ENCODE data around the gene KCNH2. TPM values are rescaled to one million over a fixed set of nuclear protein-coding genes. Genes with fewer than 3 reads are reported as not detected.

Gene KCNH2
- total RNA-seq, 1 donor from 2014 or later, result 0.23 TPM

- intact Hi-C loops (cut with micrococcal nuclease), result loop anchor here (5.0 kb wide), 3 partner anchors 35 to 330 kb away; partner anchors contain the start of genes CDK5, KCNH2, NUB1 and SLC4A2
These were observed 34.0 kb upstream of the KCNH2 start for GRCh38 chr7:151012031-151012692.

GRCh38 chr7:151011616-151012015, 33.5 kb upstream of the KCNH2 start:
- intact Hi-C loops (cut with micrococcal nuclease), result loop anchor here (5.0 kb wide), 3 partner anchors 34 to 331 kb away; partner anchors contain the start of genes CDK5, KCNH2, NUB1 and SLC4A2

- intact Hi-C loops (cut with micrococcal nuclease), result loop anchor here (5.0 kb wide), 3 partner anchors 34 to 331 kb away; partner anchors contain the start of genes CDK5, KCNH2, NUB1 and SLC4A2
These were observed 32.9 kb upstream of the KCNH2 start for GRCh38 chr7:151011097-151011409.

GRCh38 chr7:151010307-151011096, 32.4 kb upstream of the KCNH2 start:
- intact Hi-C loops (cut with micrococcal nuclease), result loop anchor here (5.0 kb wide), 3 partner anchors 33 to 332 kb away; partner anchors contain the start of genes CDK5, KCNH2, NUB1 and SLC4A2

- intact Hi-C loops (cut with micrococcal nuclease), result loop anchor here (5.0 kb wide), 3 partner anchors 33 to 332 kb away; partner anchors contain the start of genes CDK5, KCNH2, NUB1 and SLC4A2
These were observed 31.9 kb upstream of the KCNH2 start for GRCh38 chr7:151010037-151010306.

- intact Hi-C loops (cut with micrococcal nuclease), result loop anchor here (2.0 to 5.0 kb wide), 4 partner anchors 17 to 333 kb away; partner anchors contain the start of genes CDK5, KCNH2, NUB1 and SLC4A2
These were observed 31.4 kb upstream of the KCNH2 start for GRCh38 chr7:151009327-151010036.

- intact Hi-C loops (cut with micrococcal nuclease), result loop anchor here (2.0 kb wide), 1 partner anchor 16 kb away; no protein-coding TSS in a partner anchor
These were observed 30.6 kb upstream of the KCNH2 start for GRCh38 chr7:151008511-151009323.

- intact Hi-C loops (cut with micrococcal nuclease), result loop anchor here (2.0 kb wide), 1 partner anchor 15 kb away; no protein-coding TSS in a partner anchor
These were observed 30.0 kb upstream of the KCNH2 start for GRCh38 chr7:151008143-151008510.

GRCh38 chr7:151007469-151007898, 29.4 kb upstream of the KCNH2 start:
- intact Hi-C loops (cut with micrococcal nuclease), result no loop called here

- intact Hi-C loops (cut with micrococcal nuclease), result no loop called here
These were observed 28.6 kb upstream of the KCNH2 start for GRCh38 chr7:151006590-151007300.

GRCh38 chr7:151005566-151005965, 27.4 kb upstream of the KCNH2 start:
- intact Hi-C loops (cut with micrococcal nuclease), result no loop called here

- intact Hi-C loops (cut with micrococcal nuclease), result no loop called here
These were observed 25.5 kb upstream of the KCNH2 start for GRCh38 chr7:151003572-151003971.

GRCh38 chr7:151001546-151001945, 23.4 kb upstream of the KCNH2 start:
- intact Hi-C loops (cut with micrococcal nuclease), result no loop called here

- intact Hi-C loops (cut with micrococcal nuclease), result no loop called here
These were observed 22.9 kb upstream of the KCNH2 start for GRCh38 chr7:151000897-151001495.

GRCh38 chr7:150999497-151000230, 21.5 kb upstream of the KCNH2 start:
- intact Hi-C loops (cut with micrococcal nuclease), result no loop called here

GRCh38 chr7:150999001-150999400, 20.9 kb upstream of the KCNH2 start:
- intact Hi-C loops (cut with micrococcal nuclease), result no loop called here

- intact Hi-C loops (cut with micrococcal nuclease), result no loop called here
These were observed 20.2 kb upstream of the KCNH2 start for GRCh38 chr7:150998341-150998740.

- intact Hi-C loops (cut with micrococcal nuclease), result no loop called here
These were observed 19.7 kb upstream of the KCNH2 start for GRCh38 chr7:150997817-150998216.

- intact Hi-C loops (cut with micrococcal nuclease), result no loop called here
These were observed 19.0 kb upstream of the KCNH2 start for GRCh38 chr7:150997075-150997511.

All from T-helper 2 cell treated with Interferon-gamma antibody and Interleukin-4, amounts not matched to agents 100 ng/mL and 5 ng/mL, for 36 hours (primary cell).